Skin of body (tissue), 2 donors: ENCODE data around the gene SERTAD2. TPM values are rescaled to one million over a fixed set of nuclear protein-coding genes. Genes with fewer than 3 reads are reported as not detected.
A peak's percentile ranks its signal among the peaks of the same experiment; 100 is the strongest.

Experiments
- DNase-seq: peaks from one replicate; lab custom pipeline; 2025; lab: John Stamatoyannopoulos, UW
- total RNA-seq: library from RNA; depleted of rRNA; stranded (reverse); fragments of >200 nt; gene quantifications from one replicate; pipeline ENCODE4 v1.2.3, GENCODE V29; 2014

Gene SERTAD2
- total RNA-seq, 1 donor from 2014 or later: 18.7 TPM

- no peak for DNase-seq
Observed at GRCh38 chr2:64649626-64650025, 4.1 kb downstream of the SERTAD2 start.

- DNase-seq: no peak
Observed at GRCh38 chr2:64649013-64649484, 4.7 kb downstream of the SERTAD2 start.

GRCh38 chr2:64646007-64646880, 7.5 kb downstream of the SERTAD2 start:
- peak; percentile 77 for DNase-seq

DNA sequence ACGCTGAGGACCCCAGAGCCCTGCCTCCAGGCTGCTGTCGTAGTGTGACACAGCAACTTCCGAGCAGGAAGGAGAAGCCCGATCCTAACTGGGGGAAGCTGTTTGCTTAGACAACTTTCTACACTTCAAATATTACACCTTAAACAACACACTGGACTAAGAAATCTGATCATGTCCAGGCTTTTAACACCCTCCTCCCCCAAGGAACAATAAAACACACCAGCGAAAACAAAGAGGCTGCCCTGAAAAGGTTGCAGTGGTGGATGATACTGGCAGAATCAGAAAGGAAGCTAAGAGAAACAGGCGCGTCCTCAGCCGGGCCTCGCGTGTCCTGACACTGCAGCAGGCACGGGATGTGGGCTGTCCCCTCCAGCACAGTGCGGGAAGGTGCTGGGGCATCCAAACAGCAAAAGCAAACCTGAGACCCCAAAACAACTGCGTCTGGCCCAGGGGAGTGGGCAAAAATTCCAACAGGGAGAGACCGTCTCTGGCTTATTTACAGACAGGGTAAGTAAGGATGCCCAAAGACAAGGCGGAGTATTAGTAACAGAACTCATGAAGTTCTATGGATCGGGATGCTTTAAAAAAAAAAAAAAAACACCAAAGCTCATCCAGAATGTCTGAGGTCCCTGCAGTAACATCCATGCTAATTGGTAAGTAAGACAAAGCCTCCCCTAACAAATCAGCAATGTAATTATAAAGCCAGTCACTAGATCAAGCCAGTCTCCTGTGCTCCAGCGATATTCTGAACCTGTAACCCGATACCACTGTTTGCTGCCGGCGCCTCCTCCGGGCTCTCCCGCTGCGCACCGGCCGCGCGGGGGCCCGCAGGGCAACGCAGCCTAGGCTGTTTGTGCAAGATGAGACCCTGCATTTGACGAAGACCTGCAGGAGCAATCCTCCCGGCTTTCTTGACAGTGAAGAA, 9.0 kb downstream of the SERTAD2 start:
- peak; percentile 91 for DNase-seq

DNA sequence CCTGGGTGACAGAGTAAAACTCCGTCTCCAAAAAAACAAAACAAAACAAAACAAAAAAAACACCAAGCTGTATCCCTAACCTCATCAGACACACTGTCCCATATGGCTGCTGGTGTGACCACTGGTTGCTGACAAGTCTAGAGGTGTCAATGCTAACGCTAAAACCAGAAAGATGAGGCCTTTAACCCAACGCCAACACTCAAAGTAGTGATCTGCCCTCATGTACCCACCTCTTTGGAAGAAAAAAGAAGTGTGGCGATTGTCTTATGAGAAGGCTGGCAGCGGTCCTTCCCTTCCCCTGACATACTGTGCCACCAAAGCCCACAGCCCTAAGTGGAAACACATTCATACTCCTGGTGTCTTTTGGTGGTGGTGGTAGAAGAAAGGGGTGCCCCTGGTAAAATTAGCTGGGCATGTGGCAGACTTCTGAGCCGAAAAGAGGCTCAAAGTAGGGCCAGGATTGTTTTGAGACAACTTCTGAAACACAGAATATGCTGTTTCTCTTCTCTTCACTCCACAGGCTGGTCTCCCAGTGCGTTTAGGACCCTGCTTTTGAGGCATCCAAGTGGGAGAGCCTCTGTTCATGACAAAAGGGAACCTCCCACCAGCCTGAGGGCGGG, 9.8 kb downstream of the SERTAD2 start:
- no peak for DNase-seq

DNA sequence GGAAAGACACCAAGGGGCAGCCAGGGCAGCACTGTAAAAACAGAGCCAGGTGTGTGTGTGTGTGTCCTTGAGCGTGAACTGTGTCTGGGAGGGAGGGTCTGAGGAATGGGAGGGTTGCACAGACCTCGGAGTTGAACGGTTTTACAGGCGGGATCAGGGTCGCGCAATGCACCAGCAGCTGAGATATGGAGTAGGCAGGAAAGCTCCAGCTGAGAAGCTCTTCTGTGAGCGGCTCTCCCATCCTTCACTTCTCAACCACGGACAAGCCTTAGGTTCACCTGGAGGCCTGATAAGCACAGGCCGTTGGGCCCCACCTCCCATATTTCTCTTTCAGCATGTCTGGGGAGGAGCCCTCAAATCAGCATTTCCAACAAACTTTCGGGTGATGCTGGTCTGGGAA, 12.1 kb downstream of the SERTAD2 start:
- no peak for DNase-seq

- DNase-seq: no peak
Observed at GRCh38 chr2:64640153-64641044, 13.3 kb downstream of the SERTAD2 start.

DNA sequence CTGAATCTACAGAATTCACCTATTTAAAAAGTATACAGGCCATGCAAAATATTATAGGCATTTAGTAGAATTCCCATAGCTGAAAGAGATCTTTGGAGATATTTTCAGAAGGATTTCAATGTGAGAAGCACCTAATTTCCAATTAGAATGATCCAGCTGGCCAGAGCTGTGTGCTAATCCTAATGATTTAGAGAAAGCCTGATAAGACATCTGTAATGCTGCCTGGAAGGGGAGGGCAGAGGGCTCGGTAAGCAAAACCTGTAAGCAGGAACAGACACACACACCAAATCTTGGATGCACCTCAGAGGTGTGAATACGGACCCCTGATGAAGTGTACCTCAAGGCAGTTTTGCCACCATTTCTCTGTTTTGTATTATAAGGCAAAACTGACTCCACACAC, 14.0 kb downstream of the SERTAD2 start:
- DNase-seq: no peak

DNA sequence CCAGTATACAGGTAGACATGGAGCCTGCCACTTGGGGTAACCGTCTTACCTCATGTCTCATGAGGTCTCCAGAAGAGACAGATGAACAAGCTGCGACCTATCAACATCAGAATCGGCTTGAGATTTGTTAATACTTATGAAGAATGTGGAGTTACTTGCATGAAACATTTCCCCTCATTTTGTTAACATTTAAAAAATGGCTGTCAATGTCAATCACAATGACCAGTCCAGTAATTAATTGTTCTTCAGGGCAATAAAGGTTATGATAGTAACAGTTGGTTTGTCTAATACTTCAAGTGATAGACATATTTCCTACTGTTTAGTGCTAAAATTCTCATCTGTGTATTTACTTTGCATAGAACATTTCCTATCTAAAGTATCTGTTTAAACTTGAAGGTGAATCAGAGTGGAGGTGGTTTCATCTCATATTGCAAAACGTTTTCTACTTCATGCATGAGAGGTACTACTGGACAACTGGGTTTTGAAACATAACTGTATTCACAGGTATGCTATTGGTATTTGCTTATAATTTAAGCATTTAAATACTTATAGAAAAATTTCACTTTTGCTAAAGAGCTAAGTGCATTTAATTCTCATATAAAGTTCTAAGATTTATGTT, 15.1 kb downstream of the SERTAD2 start:
- DNase-seq: no peak

- no peak for DNase-seq
Observed at GRCh38 chr2:64637931-64638330, 15.8 kb downstream of the SERTAD2 start.

GRCh38 chr2:64637000-64637635, 16.6 kb downstream of the SERTAD2 start:
- DNase-seq: no peak

GRCh38 chr2:64635976-64636911, 17.5 kb downstream of the SERTAD2 start:
- DNase-seq: peak; percentile 8

- peak; percentile 47 for DNase-seq
Observed at GRCh38 chr2:64634345-64635267, 19.1 kb downstream of the SERTAD2 start.

GRCh38 chr2:64632835-64633819, 20.6 kb downstream of the SERTAD2 start:
- peak; percentile 77 for DNase-seq

DNA sequence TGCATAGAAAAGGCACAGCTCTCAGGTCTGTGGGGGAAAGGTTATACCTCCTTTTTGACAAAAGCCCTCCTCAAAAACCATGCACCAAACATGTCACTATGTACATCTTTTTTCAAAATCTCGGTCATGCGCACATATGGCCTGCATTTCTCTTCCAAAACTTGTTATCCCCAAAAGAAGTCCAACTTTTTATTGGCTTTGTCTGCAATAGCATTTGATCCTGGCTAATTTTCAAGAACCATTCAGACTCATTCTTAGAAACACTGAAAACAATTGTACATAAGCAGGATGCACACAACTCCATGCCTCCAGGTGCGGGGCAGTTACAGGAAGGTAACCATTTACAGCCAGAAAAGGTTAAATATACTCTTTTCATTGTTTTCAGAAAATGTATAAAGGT, 21.9 kb downstream of the SERTAD2 start:
- peak; percentile 11 for DNase-seq

DNA sequence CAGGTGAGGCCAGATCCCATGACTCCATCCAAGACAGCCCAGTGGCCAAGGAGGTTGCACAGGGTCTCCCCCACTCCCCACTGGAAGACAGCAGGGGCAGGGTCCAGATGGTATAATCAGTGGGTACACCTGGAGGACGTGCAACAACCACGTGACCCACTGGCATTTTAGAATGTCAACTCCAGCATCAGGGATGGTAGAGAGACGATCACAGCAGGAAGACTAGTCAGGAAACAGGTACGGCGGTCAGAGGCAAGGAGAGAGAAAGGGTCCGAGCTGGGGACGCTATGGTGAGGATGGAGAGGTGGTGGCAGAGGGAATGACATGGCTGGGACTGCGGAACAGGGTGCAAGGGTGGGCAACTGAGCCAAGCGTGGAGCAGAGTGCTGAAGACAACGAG, 23.0 kb downstream of the SERTAD2 start:
- no peak for DNase-seq
